ENCODE data around the gene RABAC1.

RABAC1 gene

GRCh38 chr19:41990028-41990427, 30.9 kb upstream of the RABAC1 start:
- no peak for DNase-seq (ENCODE audit: low read depth)

GRCh38 chr19:41988947-41989346, 29.8 kb upstream of the RABAC1 start:
- DNase-seq (ENCODE audit: low read depth): no peak

GRCh38 chr19:41987141-41987860, 28.2 kb upstream of the RABAC1 start:
- no peak for DNase-seq (ENCODE audit: low read depth)

GRCh38 chr19:41984961-41985360, 25.8 kb upstream of the RABAC1 start:
- no peak for DNase-seq (ENCODE audit: low read depth)

- no peak for DNase-seq (ENCODE audit: low read depth)
Observed at GRCh38 chr19:41981724-41982123, 22.6 kb upstream of the RABAC1 start.

GRCh38 chr19:41978470-41978869, 19.3 kb upstream of the RABAC1 start:
- DNase-seq (ENCODE audit: low read depth): no peak

- DNase-seq (ENCODE audit: low read depth): no peak
Observed at GRCh38 chr19:41977916-41978315, 18.8 kb upstream of the RABAC1 start.

- DNase-seq (ENCODE audit: low read depth): no peak
Observed at GRCh38 chr19:41974652-41975051, 15.5 kb upstream of the RABAC1 start.

GRCh38 chr19:41971363-41971762, 12.2 kb upstream of the RABAC1 start:
- DNase-seq (ENCODE audit: low read depth): no peak

- DNase-seq (ENCODE audit: low read depth): no peak
Observed at GRCh38 chr19:41969772-41970458, 10.8 kb upstream of the RABAC1 start.

- no peak for DNase-seq (ENCODE audit: low read depth)
Observed at GRCh38 chr19:41968751-41969595, 9.9 kb upstream of the RABAC1 start.

GRCh38 chr19:41967054-41967783, 8.1 kb upstream of the RABAC1 start:
- no peak for DNase-seq (ENCODE audit: low read depth)

GRCh38 chr19:41965106-41965505, 6.0 kb upstream of the RABAC1 start:
- DNase-seq (ENCODE audit: low read depth): no peak

GRCh38 chr19:41960973-41961372, 1.9 kb upstream of the RABAC1 start:
- no peak for DNase-seq (ENCODE audit: low read depth)

GRCh38 chr19:41958367-41959055, 610 bp downstream of the RABAC1 start:
- peak; percentile 77 for DNase-seq (ENCODE audit: low read depth)

GRCh38 chr19:41957838-41958366, 1.2 kb downstream of the RABAC1 start:
- no peak for DNase-seq (ENCODE audit: low read depth)

GRCh38 chr19:41957161-41957837, 1.8 kb downstream of the RABAC1 start:
- no peak for DNase-seq (ENCODE audit: low read depth)

GRCh38 chr19:41956621-41957020, 2.5 kb downstream of the RABAC1 start:
- no peak for DNase-seq (ENCODE audit: low read depth)

- DNase-seq (ENCODE audit: low read depth): no peak
Observed at GRCh38 chr19:41955521-41955920, 3.6 kb downstream of the RABAC1 start.

GRCh38 chr19:41951686-41952172, 7.4 kb downstream of the RABAC1 start:
- peak; percentile 79 for DNase-seq (ENCODE audit: low read depth)

Measured in T follicular helper cell (primary cell).